ENCODE results near the gene COL6A2. TPM values are rescaled to one million over a fixed set of nuclear protein-coding genes. Genes with fewer than 3 reads are reported as not detected.
"Not testable (repeated sequence)": the region's sequence is repeated elsewhere in the genome, so short reads cannot be mapped to it uniquely, and the experiment has no call there.

COL6A2 gene
- total RNA-seq, 1 donor from 2014 or later = 535 TPM

DNA sequence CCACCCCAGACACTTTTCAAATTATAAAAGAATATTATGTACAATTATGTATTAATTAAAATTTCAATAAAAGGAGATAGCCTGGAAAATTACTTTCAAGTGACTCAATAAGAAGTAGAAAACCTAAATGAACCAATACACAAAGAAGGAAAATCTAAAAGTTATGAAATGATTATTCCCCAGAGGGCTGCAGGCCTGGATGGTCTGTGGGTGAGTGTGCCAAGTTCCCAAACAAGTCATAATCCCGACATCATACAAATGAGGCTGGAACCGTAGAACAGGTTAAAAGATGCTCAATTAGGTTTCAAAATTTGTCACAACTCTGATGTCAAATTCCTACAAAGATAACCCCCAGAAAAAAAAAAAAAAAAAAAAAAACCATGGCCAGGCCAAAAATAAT, 73.7 kb downstream of the COL6A2 start:
- H3K4me3 ChIP-seq = no peak overlapping the region
- H3K27me3 ChIP-seq = no peaks in the 10 kb centered on the region
- H3K36me3 ChIP-seq = no peaks in the 10 kb centered on the region
- TF ChIP-seq POLR2AphosphoS5 (IDR thresholded peaks at IDR 0.05; ENCODE audit: insufficient read depth in 1 of 2, low read depth in 1 of 2) = no peak
- no peak for TF ChIP-seq POLR2A (IDR thresholded peaks at IDR 0.05)
- TF ChIP-seq, protein P1, sequence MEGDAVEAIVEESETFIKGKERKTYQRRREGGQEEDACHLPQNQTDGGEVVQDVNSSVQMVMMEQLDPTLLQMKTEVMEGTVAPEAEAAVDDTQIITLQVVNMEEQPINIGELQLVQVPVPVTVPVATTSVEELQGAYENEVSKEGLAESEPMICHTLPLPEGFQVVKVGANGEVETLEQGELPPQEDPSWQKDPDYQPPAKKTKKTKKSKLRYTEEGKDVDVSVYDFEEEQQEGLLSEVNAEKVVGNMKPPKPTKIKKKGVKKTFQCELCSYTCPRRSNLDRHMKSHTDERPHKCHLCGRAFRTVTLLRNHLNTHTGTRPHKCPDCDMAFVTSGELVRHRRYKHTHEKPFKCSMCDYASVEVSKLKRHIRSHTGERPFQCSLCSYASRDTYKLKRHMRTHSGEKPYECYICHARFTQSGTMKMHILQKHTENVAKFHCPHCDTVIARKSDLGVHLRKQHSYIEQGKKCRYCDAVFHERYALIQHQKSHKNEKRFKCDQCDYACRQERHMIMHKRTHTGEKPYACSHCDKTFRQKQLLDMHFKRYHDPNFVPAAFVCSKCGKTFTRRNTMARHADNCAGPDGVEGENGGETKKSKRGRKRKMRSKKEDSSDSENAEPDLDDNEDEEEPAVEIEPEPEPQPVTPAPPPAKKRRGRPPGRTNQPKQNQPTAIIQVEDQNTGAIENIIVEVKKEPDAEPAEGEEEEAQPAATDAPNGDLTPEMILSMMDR (IDR thresholded peaks at IDR 0.05) = no peak
- no peaks in the 10 kb centered on the region for H3K4me1 ChIP-seq
- DNase-seq (ENCODE audit: extremely low spot score in 2 of 2) = no peak
- H3K27ac ChIP-seq = no peak overlapping the region
- no peaks in the 10 kb centered on the region for H3K9me3 ChIP-seq
- intact Hi-C loops (cut with DNase I) = no loop called here

DNA sequence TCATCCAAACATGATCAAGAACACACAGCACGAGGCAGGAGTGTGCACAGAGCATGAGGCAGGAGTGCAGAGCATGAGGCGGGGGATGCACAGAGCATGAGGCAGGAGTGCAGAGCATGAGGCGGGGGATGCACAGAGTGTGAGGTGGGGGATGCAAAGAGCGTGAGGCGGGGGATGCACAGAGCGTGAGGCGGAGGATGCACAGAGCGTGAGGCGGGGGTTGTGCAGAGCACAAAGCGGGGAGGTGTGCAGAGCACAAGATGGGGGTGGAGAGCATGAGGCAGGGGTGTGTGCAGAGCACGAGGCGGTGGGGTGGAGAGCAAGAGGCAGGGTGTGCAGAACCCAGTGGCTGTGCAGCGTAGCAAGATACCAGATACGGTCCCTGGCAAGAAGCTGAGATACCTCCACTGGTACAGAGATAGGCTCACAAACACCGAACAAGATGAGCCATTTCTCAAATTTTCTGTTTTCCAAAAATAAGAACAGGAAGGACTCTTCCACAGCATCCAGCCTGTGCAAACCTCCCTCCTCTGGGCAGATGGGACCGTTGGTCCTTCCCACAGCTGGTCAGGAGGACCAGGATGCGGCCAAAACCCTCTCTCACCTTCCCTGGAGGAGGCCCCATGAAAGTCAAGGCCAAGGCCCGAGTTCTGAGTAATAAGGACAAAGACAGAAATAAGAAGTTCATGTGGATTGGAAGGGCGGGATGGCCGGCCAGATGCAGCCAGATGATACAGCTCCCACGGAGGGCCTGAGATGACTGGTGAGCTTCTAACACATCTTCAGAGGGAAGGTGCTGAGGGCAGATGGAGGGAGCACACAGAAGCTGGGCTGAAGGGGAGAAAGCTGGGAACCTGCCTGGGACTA, 74.3 kb downstream of the COL6A2 start:
- TF ChIP-seq POLR2AphosphoS5 (IDR thresholded peaks at IDR 0.05; ENCODE audit: insufficient read depth in 1 of 2, low read depth in 1 of 2) (no peak), POLR2A (IDR thresholded peaks at IDR 0.05) (no peak)
- TF ChIP-seq, protein P1 (IDR thresholded peaks at IDR 0.05) = no peak
- intact Hi-C loops (cut with DNase I) = no loop called here
- Histone ChIP-seq H3K27ac (no peak overlapping the region), H3K9me3 (no peaks in the 10 kb centered on the region), H3K4me3 (no peak overlapping the region), H3K27me3 (no peaks in the 10 kb centered on the region), H3K36me3 (no peaks in the 10 kb centered on the region), H3K4me1 (no peaks in the 10 kb centered on the region)
- DNase-seq (ENCODE audit: extremely low spot score in 2 of 2) = peak in 1 of 2 donors; percentile 83

DNA sequence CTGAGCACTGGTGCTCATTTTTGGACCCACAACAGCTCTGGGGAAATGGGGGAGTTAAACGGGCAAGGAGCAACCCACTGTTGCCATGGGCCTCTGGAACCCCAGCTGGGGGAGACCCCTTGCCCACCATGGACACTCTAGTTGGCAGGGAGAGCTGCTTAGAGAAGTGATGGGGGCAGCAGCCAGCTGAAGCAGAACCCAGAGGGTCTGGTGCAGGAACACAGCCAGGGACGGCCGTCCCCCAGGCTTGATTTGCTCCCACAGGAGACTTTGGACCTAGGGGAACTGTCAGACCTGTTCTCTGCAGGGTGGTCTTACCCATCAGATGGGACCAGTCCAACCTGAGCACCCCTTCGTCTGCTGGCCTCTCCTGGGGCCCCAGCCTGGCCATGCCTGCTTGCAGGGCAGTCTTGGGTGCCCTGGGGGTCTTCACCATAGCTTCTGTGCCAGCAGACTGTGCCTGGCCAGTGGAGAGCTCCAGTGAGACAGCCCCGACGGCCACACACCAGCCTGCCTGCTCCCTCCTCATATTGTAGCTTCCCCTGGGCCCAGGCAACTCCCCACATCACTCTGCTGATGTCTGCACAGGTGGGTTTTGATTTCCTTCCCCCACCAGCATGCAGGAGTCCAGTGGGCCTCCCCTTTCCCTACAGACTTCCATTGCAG, 75.1 kb downstream of the COL6A2 start:
- Histone ChIP-seq H3K4me1 (no peaks in the 10 kb centered on the region), H3K4me3 (no peak overlapping the region), H3K36me3 (no peaks in the 10 kb centered on the region), H3K27ac (no peak overlapping the region), H3K27me3 (no peaks in the 10 kb centered on the region), H3K9me3 (no peaks in the 10 kb centered on the region)
- intact Hi-C loops (cut with DNase I) = no loop called here
- DNase-seq (ENCODE audit: extremely low spot score in 2 of 2) = peak; percentile 72 to 93
- TF ChIP-seq, protein P1 (IDR thresholded peaks at IDR 0.05) = no peak
- no peak for TF ChIP-seq POLR2A (IDR thresholded peaks at IDR 0.05)
- no peak for TF ChIP-seq POLR2AphosphoS5 (IDR thresholded peaks at IDR 0.05; ENCODE audit: insufficient read depth in 1 of 2, low read depth in 1 of 2)

DNA sequence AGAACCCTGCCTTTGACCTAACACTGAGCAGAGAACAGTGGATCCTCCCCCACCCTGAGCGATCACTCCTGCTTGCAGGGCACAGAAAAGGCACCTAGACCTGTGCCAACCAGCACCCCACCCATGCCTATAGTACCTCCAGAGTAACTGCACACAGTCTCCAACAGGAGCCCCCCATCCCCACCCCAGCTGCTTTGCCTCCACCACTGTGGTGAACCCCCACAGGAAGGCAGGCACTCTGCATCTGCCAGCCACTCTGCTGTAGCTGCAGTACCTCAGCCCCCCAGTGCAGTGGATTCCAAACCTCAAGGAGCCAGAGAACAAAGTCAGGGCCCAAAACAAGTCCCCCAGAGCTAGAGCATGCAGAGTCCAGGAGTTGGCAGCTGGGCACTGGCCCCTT, 75.7 kb downstream of the COL6A2 start:
- Histone ChIP-seq H3K27me3 (no peaks in the 10 kb centered on the region), H3K9me3 (no peaks in the 10 kb centered on the region), H3K4me3 (no peak overlapping the region), H3K4me1 (no peaks in the 10 kb centered on the region), H3K36me3 (no peaks in the 10 kb centered on the region), H3K27ac (no peak overlapping the region)
- intact Hi-C loops (cut with DNase I) = no loop called here
- TF ChIP-seq POLR2A (IDR thresholded peaks at IDR 0.05) (no peak), POLR2AphosphoS5 (IDR thresholded peaks at IDR 0.05; ENCODE audit: insufficient read depth in 1 of 2, low read depth in 1 of 2) (no peak)
- TF ChIP-seq, protein P1 (IDR thresholded peaks at IDR 0.05) = no peak
- DNase-seq (ENCODE audit: extremely low spot score in 2 of 2) = no peak

DNA sequence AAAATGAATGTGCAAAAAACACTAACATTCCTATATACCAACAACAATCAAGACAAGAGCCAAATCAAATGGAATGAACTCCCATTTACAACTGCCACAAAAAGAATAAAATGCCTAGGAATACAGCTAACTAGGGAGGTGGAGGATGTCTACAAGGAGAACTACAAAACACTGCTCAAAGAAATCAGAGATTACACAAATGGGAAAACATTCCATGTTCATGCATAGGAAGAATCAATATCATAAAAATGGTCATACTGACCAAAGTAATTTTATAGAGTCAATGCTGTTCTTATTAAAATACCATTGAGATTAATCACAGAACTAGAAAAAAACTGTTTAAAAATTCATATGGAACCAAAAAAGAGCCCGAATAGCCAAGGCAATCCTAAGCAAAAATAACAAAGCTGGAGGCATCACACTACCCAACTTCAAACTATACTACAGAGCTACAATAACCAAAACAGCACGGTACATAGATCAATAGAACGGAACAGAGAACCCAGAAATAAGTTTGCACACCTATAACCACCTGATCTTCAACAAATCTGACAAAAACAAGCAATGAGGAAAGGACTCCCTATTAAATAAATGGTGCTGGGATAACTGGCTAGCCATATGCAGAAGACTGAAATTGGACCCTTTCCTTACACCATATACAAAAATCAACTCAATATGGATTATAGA, 78.7 kb downstream of the COL6A2 start:
- intact Hi-C loops (cut with DNase I); H3K36me3 ChIP-seq; H3K9me3 ChIP-seq; DNase-seq (ENCODE audit: extremely low spot score in 2 of 2); H3K27ac ChIP-seq; H3K27me3 ChIP-seq; H3K4me1 ChIP-seq; H3K4me3 ChIP-seq: not testable (repeated sequence)
